Endothelial cell of umbilical vein (primary cell): ENCODE results near the gene IVD. TPM values are rescaled to one million over a fixed set of nuclear protein-coding genes. Genes with fewer than 3 reads are reported as not detected.

ENCODE experiments used
- BruUV-seq: library from RNA; stranded (reverse); fragments of 400-500 nt; replicated peaks from 2 replicates; lab custom pipeline; 2021; lab: Mats Ljungman, UMichigan
- CTCF ChIA-PET: fragments of 300-600, 350-600 bp; sonication (Branson Sonifier 250); formaldehyde crosslinking; loops from one replicate; lab custom pipeline; 2021; ENCODE audit warnings: antibody characterized with exemption, inconsistent platforms; lab: Charles Lee
- POLR2A ChIA-PET: fragments of 300-600, 350-600 bp; sonication (Branson Sonifier 250); formaldehyde crosslinking; loops from one replicate; lab custom pipeline; 2021; ENCODE audit warnings: antibody characterized with exemption, inconsistent platforms; lab: Charles Lee
- DNase-seq: peaks from one replicate; pipeline ENCODE4 v3.0.0-alpha.2; 2011; ENCODE audit warnings: low read depth, low spot score
- FAIRE-seq: peaks from 2 replicates; lab custom pipeline; 2011; peaks lifted over from hg19 to GRCh38; lab: Jason Lieb, UNC
- H2AFZ ChIP-seq: 2 replicates; pipeline ENCODE4 v1.6.0; 2012; ENCODE audit warnings: low read depth, low read length, control low read depth, inconsistent platforms
- H3K27ac ChIP-seq: 2 replicates; pipeline ENCODE4 v1.5.1; 2011; ENCODE audit warnings: low read depth, mild to moderate bottlenecking, control low read depth, low read length, moderate library complexity; ENCODE audit not compliant: insufficient read depth
- H3K27me3 ChIP-seq, 2 experiments: 2 replicates each; pipeline versions ENCODE4 v1.6.0 to v1.6.1; 2011; ENCODE audit warnings: low read length in 2 of 2, mixed read lengths in 1 of 2; ENCODE audit not compliant: control insufficient read depth in 2 of 2, insufficient read depth in 2 of 2
- H3K36me3 ChIP-seq, 2 experiments: 2 replicates in 1 of 2; 3 replicates in 1 of 2; pipeline ENCODE4 v1.5.1; 2011; ENCODE audit warnings: low read length in 2 of 2, mild to moderate bottlenecking in 1 of 2, moderate library complexity in 1 of 2; ENCODE audit not compliant: control insufficient read depth in 2 of 2, insufficient read depth in 2 of 2; ENCODE audit errors: extremely low read depth in 1 of 2
- H3K4me1 ChIP-seq: 3 replicates; pipeline ENCODE4 v1.5.1; 2011; ENCODE audit warnings: mild to moderate bottlenecking, low read length; ENCODE audit not compliant: control insufficient read depth, insufficient read depth; ENCODE audit errors: extremely low read depth
- H3K4me2 ChIP-seq: 2 replicates; pipeline ENCODE4 v1.6.1; 2011; ENCODE audit warnings: low read length, control low read depth, mixed read lengths; ENCODE audit not compliant: insufficient read depth
- H3K4me3 ChIP-seq, 3 experiments: fragments of 200-600 bp in 1 of 3; sonication (generic), shearing (Covaris generic) in 1 of 3; replicated peaks in 1 of 3; 2 replicates each; pipeline ENCODE4 v1.5.1; 2011 to 2016; ENCODE audit warnings: control low read depth in 3 of 3, low read length in 3 of 3, mild to moderate bottlenecking in 2 of 3, inconsistent platforms in 1 of 3, low read depth in 1 of 3, moderate library complexity in 1 of 3; ENCODE audit not compliant: insufficient read depth in 1 of 3
- H3K79me2 ChIP-seq: 2 replicates; pipeline ENCODE4 v1.6.0; 2012; ENCODE audit warnings: low read length, inconsistent platforms; ENCODE audit not compliant: control insufficient read depth, insufficient read depth
- H3K9ac ChIP-seq: replicated peaks from 2 replicates; pipeline ENCODE3; 2011; ENCODE audit warnings: low read length, control low read depth; ENCODE audit not compliant: insufficient read depth; ENCODE audit errors: extremely low read depth
- H3K9me1 ChIP-seq: replicated peaks from 3 replicates; pipeline ENCODE4 v1.6.0; 2011; ENCODE audit warnings: mild to moderate bottlenecking, low read length; ENCODE audit not compliant: control insufficient read depth, insufficient read depth; ENCODE audit errors: extremely low read depth
- H3K9me3 ChIP-seq: replicated peaks from 2 replicates; pipeline ENCODE4 v1.5.1; 2012; ENCODE audit warnings: low read length, inconsistent platforms; ENCODE audit not compliant: control insufficient read depth, insufficient read depth
- H4K20me1 ChIP-seq: replicated peaks from 2 replicates; pipeline ENCODE3; 2011; ENCODE audit warnings: mild to moderate bottlenecking, low read length; ENCODE audit not compliant: control insufficient read depth, insufficient read depth; ENCODE audit errors: extremely low read depth
- CTCF ChIP-seq, 2 donors: IDR thresholded peaks; 1 replicate in 1 of 2; 2 replicates in 1 of 2; pipeline ENCODE4 v1.5.1; 2011; ENCODE audit warnings: low read length in 2 of 2, mild to moderate bottlenecking in 2 of 2, moderate library complexity in 2 of 2, control low read depth in 1 of 2, inconsistent platforms in 1 of 2, low read depth in 1 of 2; ENCODE audit not compliant: insufficient read depth in 1 of 2; ENCODE audit errors: extremely low read depth in 1 of 2
- FOS ChIP-seq: IDR thresholded peaks from 2 replicates; pipeline ENCODE4 v1.6.1; 2011; ENCODE audit warnings: mild to moderate bottlenecking, low read length, moderate library complexity, borderline replicate concordance; ENCODE audit not compliant: insufficient read depth
- MAX ChIP-seq: IDR thresholded peaks from 2 replicates; pipeline ENCODE4 v1.6.1; 2011; ENCODE audit not compliant: insufficient read depth, insufficient read length
- POLR2AphosphoS5 ChIP-seq: IDR thresholded peaks from 2 replicates; pipeline ENCODE4 v1.6.1; 2012; ENCODE audit warnings: low read depth, mild to moderate bottlenecking, control low read depth, low read length, moderate library complexity; ENCODE audit not compliant: insufficient read depth
- dilution Hi-C: fragments of 300-500 bp; cut with MboI; formaldehyde crosslinking; loops from one replicate; pipeline ENCODE4 v1.15.0; 2019; ENCODE audit warnings: low sequenced_read_pairs; ENCODE audit not compliant: extremely low pct_ligation_motif_present
- intact Hi-C: fragments of 100-400 bp; cut with micrococcal nuclease; formaldehyde crosslinking; loops from one replicate; pipeline ENCODE4 v1.10.0; 2022
- polyA plus RNA-seq, 4 experiments: library from polyadenylated mRNA; depleted of rRNA in 3 of 4; stranded (reverse) in 3 of 4; unstranded in 1 of 4; fragments of >200 nt; gene quantifications; 2 replicates each; pipeline versions ENCODE4 v1.2.1 to v1.2.3, GENCODE V29; 2011 to 2012; ENCODE audit warnings: missing spikeins in 1 of 4
- total RNA-seq: library from RNA; stranded (reverse); gene quantifications from 2 replicates; pipeline ENCODE4 v1.2.3, GENCODE V29; 2021

Gene IVD
- total and polyA plus RNA-seq, 2 donors (not counting 3 experiments of a cell fraction or from before 2014, with no cell fraction given) = 34.1 to 62.5 TPM

DNA sequence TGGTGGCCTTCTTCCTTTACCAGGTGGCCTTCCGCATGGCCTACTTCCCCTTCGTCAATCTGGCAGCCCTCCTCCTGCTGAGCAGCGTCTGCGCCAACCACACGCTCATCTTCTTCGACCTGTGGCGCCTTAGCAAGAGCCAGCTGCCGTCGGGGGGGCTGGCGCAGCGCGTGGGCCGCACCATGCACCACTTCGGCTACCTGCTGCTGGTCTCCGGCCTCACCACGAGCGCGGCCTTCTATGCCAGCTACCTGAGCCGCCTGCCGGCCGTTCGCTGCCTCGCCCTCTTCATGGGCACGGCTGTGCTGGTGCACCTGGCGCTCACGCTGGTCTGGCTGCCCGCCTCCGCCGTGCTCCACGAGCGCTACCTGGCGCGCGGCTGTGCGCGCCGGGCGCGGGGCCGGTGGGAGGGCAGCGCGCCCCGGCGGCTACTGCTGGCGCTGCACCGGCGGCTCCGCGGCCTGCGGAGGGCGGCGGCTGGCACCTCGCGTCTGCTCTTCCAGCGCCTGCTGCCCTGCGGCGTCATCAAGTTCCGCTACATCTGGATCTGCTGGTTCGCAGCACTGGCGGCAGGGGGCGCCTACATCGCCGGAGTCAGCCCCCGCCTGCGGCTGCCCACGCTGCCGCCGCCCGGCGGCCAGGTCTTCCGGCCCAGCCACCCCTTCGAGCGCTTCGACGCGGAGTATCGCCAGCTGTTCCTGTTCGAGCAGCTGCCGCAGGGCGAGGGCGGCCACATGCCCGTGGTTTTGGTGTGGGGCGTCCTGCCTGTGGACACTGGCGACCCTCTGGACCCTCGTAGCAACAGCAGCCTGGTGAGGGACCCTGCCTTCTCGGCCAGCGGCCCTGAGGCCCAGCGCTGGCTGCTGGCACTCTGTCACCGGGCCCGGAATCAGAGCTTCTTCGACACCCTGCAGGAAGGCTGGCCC, 37.6 kb upstream of the IVD start:
- Histone ChIP-seq H3K9me3 (no peaks in the 10 kb centered on the region), H3K4me2 (no peak overlapping the region), H3K9ac (no peak overlapping the region), H3K36me3 (no peaks in the 10 kb centered on the region), H4K20me1 (no peaks in the 10 kb centered on the region), H2AFZ (peak overlapping the region; percentile 92), H3K27ac (no peak overlapping the region), H3K9me1 (no peaks in the 10 kb centered on the region), H3K27me3 (no peaks in the 10 kb centered on the region), H3K79me2 (no peaks in the 10 kb centered on the region), H3K4me1 (peaks cover 10% of the 10 kb centered on the region), H3K4me3 (peak overlapping the region in 2 of 3 experiments; percentile 15 to 22)
- ChIA-PET POLR2A (no interaction called here), CTCF (interaction anchor here (0.8 to 9.4 kb wide), 15 partner anchors 10 to 139 kb away, joined by 3 to 60 read pairs (median 4); partner anchors contain the start of genes CCDC9B, DISP2, IVD and KNSTRN)
- dilution Hi-C loops = no loop called here
- peak; percentile 97 for FAIRE-seq
- BruUV-seq = no TSS peak
- DNase-seq = peak; percentile 85
- intact Hi-C loops = loop anchor here (1.0 to 5.0 kb wide), 6 partner anchors 10 to 139 kb away; partner anchors contain the start of genes DISP2, IVD and KNSTRN
- TF ChIP-seq MAX (peak; percentile 42), CTCF (IDR thresholded peaks at IDR 0.05; ENCODE audit: extremely low read depth in 1 of 2, insufficient read depth in 1 of 2, low read depth in 1 of 2, low read length in 2 of 2) (peak; percentile 86 to 98), POLR2AphosphoS5 (peak; percentile 80), FOS (no peak)
